Tibial nerve (tissue), 4 donors: Measurements from ENCODE around the gene KRTAP5-6. TPM values are rescaled to one million over a fixed set of nuclear protein-coding genes. Genes with fewer than 3 reads are reported as not detected.
A peak's percentile ranks its signal among the peaks of the same experiment; 100 is the strongest.

Experiments
- DNase-seq, 2 donors: peaks; one replicate each; pipeline ENCODE4 v3.0.0-alpha.2; 2019; ENCODE audit warnings: low spot score in 2 of 2
- H3K27ac ChIP-seq, 4 donors: fragments of 200-600 bp; sonication (generic) in 3 of 4; one replicate each; pipeline ENCODE4 v1.5.1; 2017 to 2019; ENCODE audit warnings: mild to moderate bottlenecking in 1 of 4
- H3K27me3 ChIP-seq, 2 donors: fragments of 200-600 bp; sonication (generic) in 1 of 2; one replicate each; pipeline versions ENCODE4 v1.5.1 to v1.6.0; 2017 to 2019
- H3K36me3 ChIP-seq, 3 donors: fragments of 200-600 bp; sonication (generic); one replicate each; pipeline ENCODE4 v1.5.1; 2018 to 2019
- H3K4me1 ChIP-seq, 4 donors: fragments of 200-600 bp; sonication (generic) in 3 of 4; one replicate each; pipeline ENCODE4 v1.5.1; 2017 to 2019
- H3K4me3 ChIP-seq, 4 donors: fragments of 200-600 bp; sonication (generic) in 3 of 4; one replicate each; pipeline ENCODE4 v1.5.1; 2017 to 2019; ENCODE audit warnings: mild to moderate bottlenecking in 1 of 4, moderate library complexity in 1 of 4
- H3K9me3 ChIP-seq, 4 donors: fragments of 200-600 bp; sonication (generic) in 3 of 4; one replicate each; pipeline ENCODE4 v1.5.1; 2017 to 2019
- CTCF ChIP-seq, 5 experiments: fragments of 200-600 bp in 3 of 5; fragments of 450-650 bp in 2 of 5; sonication (generic) in 3 of 5; IDR thresholded peaks; one replicate each; pipeline ENCODE4 v1.5.1; 2016 to 2019; ENCODE audit warnings: antibody characterized with exemption in 5 of 5, mild to moderate bottlenecking in 3 of 5, moderate library complexity in 2 of 5
- EP300 ChIP-seq, 2 donors: sonication (generic); formaldehyde crosslinking; IDR thresholded peaks; one replicate each; pipeline ENCODE4 v1.6.1; 2017; ENCODE audit warnings: antibody characterized with exemption in 2 of 2, mild to moderate bottlenecking in 1 of 2
- POLR2A ChIP-seq, 2 donors: fragments of 450-650 bp; IDR thresholded peaks; one replicate each; pipeline ENCODE4 v1.6.1; 2017; ENCODE audit warnings: antibody characterized with exemption in 2 of 2, mild to moderate bottlenecking in 2 of 2, moderate library complexity in 2 of 2
- WGBS, 2 donors: methylation state at CpG; one replicate each; pipeline ENCODE4 v1.1.5; 2018; 5-methylcytosine and 5-hydroxymethylcytosine counted together
- total RNA-seq, 4 donors: library from RNA; depleted of rRNA; stranded (reverse); fragments of >200 nt; gene quantifications; one replicate each; pipeline ENCODE4 v1.1.0, GENCODE V29; 2016

Gene KRTAP5-6
- total RNA-seq, 4 donors from 2014 or later: not detected

GRCh38 chr11:1691878-1692707, 4.9 kb upstream of the KRTAP5-6 start:
- 88 to 90% methylated on average over 14 to 15 of the region's 16 CpGs for WGBS, 2 donors
- no peak for TF ChIP-seq EP300 (IDR thresholded peaks at IDR 0.05)
- TF ChIP-seq POLR2A (IDR thresholded peaks at IDR 0.05): no peak
- TF ChIP-seq CTCF (IDR thresholded peaks at IDR 0.05): no peak
- H3K4me1 ChIP-seq: peaks cover 0 to 15% (median 8%) of the 10 kb centered on the region in 4 donors
- H3K27ac ChIP-seq: no peak overlapping the region
- H3K4me3 ChIP-seq: no peak overlapping the region
- no peaks in the 10 kb centered on the region for H3K9me3 ChIP-seq
- H3K27me3 ChIP-seq: peaks cover 0 to 5% of the 10 kb centered on the region in 2 donors
- DNase-seq: no peak
- no peaks in the 10 kb centered on the region for H3K36me3 ChIP-seq

GRCh38 chr11:1692708-1693326, 4.2 kb upstream of the KRTAP5-6 start:
- 43 to 48% methylated on average over 17 to 20 of the region's 20 CpGs for WGBS, 2 donors
- H3K9me3 ChIP-seq: no peaks in the 10 kb centered on the region
- peaks cover 0 to 15% (median 8%) of the 10 kb centered on the region in 4 donors for H3K4me1 ChIP-seq
- peak overlapping the region in 1 of 4 donors; percentile 45 for H3K4me3 ChIP-seq
- DNase-seq: no peak
- H3K36me3 ChIP-seq: no peaks in the 10 kb centered on the region
- peaks cover 0 to 5% of the 10 kb centered on the region in 2 donors for H3K27me3 ChIP-seq
- TF ChIP-seq EP300 (IDR thresholded peaks at IDR 0.05) (no peak), CTCF (IDR thresholded peaks at IDR 0.05) (no peak), POLR2A (IDR thresholded peaks at IDR 0.05) (no peak)
- peak overlapping the region in 1 of 4 donors; percentile 72 for H3K27ac ChIP-seq

- Histone ChIP-seq H3K27ac (peak overlapping the region in 3 of 4 donors; percentile 6 to 82 (median 72)), H3K4me3 (peak overlapping the region; percentile 4 to 45 (median 32)), H3K9me3 (no peaks in the 10 kb centered on the region), H3K4me1 (peaks cover 0 to 15% (median 8%) of the 10 kb centered on the region in 4 donors), H3K36me3 (no peaks in the 10 kb centered on the region), H3K27me3 (peaks cover 0 to 5% of the 10 kb centered on the region in 2 donors)
- peak; percentile 90 to 97 (median 93) for TF ChIP-seq CTCF (IDR thresholded peaks at IDR 0.05)
- TF ChIP-seq POLR2A (IDR thresholded peaks at IDR 0.05): no peak
- TF ChIP-seq EP300 (IDR thresholded peaks at IDR 0.05): peak in 1 of 2 donors; percentile 12
- peak; percentile 59 to 72 for DNase-seq
- 9 to 17% methylated on average over 33 to 35 of the region's 37 CpGs for WGBS, 2 donors
These were observed 3.5 kb upstream of the KRTAP5-6 start for GRCh38 chr11:1693327-1694063.

- 49 to 52% methylated on average over 35 to 36 of the region's 45 CpGs for WGBS, 2 donors
- Histone ChIP-seq H3K9me3 (no peaks in the 10 kb centered on the region), H3K27ac (peak overlapping the region in 3 of 4 donors; percentile 6 to 82 (median 72)), H3K4me1 (peaks cover 0 to 15% (median 8%) of the 10 kb centered on the region in 4 donors), H3K36me3 (no peaks in the 10 kb centered on the region), H3K27me3 (peaks cover 0 to 3% of the 10 kb centered on the region in 2 donors), H3K4me3 (peak overlapping the region in 3 of 4 donors; percentile 24 to 45 (median 39))
- TF ChIP-seq POLR2A (IDR thresholded peaks at IDR 0.05): no peak
- peak; percentile 88 to 98 (median 97) for TF ChIP-seq CTCF (IDR thresholded peaks at IDR 0.05)
- peak in 1 of 2 donors; percentile 35 for TF ChIP-seq EP300 (IDR thresholded peaks at IDR 0.05)
- peak; percentile 67 to 82 for DNase-seq
These were observed 2.7 kb upstream of the KRTAP5-6 start for GRCh38 chr11:1694064-1694845.
